HL-60 (cell line): ENCODE results near the gene GDPD1.

ENCODE experiments used
- DNase-seq, 2 experiments: peaks; one replicate each; pipeline ENCODE4 v3.0.0-alpha.2; 2010 to 2020; ENCODE audit warnings: low read depth in 1 of 2, low spot score in 1 of 2
- H3K27ac ChIP-seq: fragments of 250-450 bp; sonication (Bioruptor Pico); replicated peaks from 2 replicates; pipeline ENCODE4 v1.5.1; 2020; ENCODE audit warnings: mild to moderate bottlenecking, moderate library complexity
- H3K27me3 ChIP-seq: fragments of 250-450 bp; sonication (Bioruptor Pico); 2 replicates; pipeline ENCODE4 v1.5.1; 2021; ENCODE audit warnings: mild to moderate bottlenecking, moderate library complexity; ENCODE audit not compliant: insufficient read depth, poor library complexity, severe bottlenecking
- H3K4me3 ChIP-seq: replicated peaks from 2 replicates; pipeline ENCODE4 v1.5.1; 2011; ENCODE audit warnings: mild to moderate bottlenecking, control low read depth, low read length; ENCODE audit not compliant: insufficient read depth
- CTCF ChIP-seq: IDR thresholded peaks from one replicate; pipeline ENCODE4 v1.5.1; 2011; ENCODE audit warnings: low read length, control low read depth, inconsistent platforms; ENCODE audit not compliant: insufficient read depth
- GABPA ChIP-seq: IDR thresholded peaks from 2 replicates; pipeline ENCODE4 v1.6.1; 2012; ENCODE audit warnings: low read depth
- POLR2AphosphoS5 ChIP-seq: IDR thresholded peaks from 2 replicates; pipeline ENCODE4 v1.6.1; 2012; ENCODE audit warnings: low read depth
- REST ChIP-seq: IDR thresholded peaks from 2 replicates; pipeline ENCODE4 v1.6.1; 2012; ENCODE audit warnings: low read depth; ENCODE audit not compliant: insufficient replicate concordance
- SPI1 ChIP-seq: IDR thresholded peaks from 2 replicates; pipeline ENCODE4 v1.6.1; 2012; ENCODE audit warnings: low read depth, mild to moderate bottlenecking, borderline replicate concordance

The GDPD1 gene

GRCh38 chr17:59267776-59268175 is 47.5 kb downstream of the GDPD1 start:
- TF ChIP-seq GABPA (no peak), SPI1 (no peak), POLR2AphosphoS5 (no peak), REST (no peak), CTCF (no peak)
- DNase-seq = no peak
- Histone ChIP-seq H3K27ac (no peak overlapping the region), H3K27me3 (no peaks in the 10 kb centered on the region), H3K4me3 (no peak overlapping the region)

- Histone ChIP-seq H3K27me3 (no peaks in the 10 kb centered on the region), H3K27ac (no peak overlapping the region), H3K4me3 (no peak overlapping the region)
- TF ChIP-seq POLR2AphosphoS5 (no peak), GABPA (no peak), SPI1 (no peak), REST (no peak), CTCF (no peak)
- DNase-seq = no peak
Measured at GRCh38 chr17:59275618-59276017, 55.3 kb downstream of the GDPD1 start.

- no peak overlapping the region for H3K4me3 ChIP-seq
- no peaks in the 10 kb centered on the region for H3K27me3 ChIP-seq
- H3K27ac ChIP-seq = no peak overlapping the region
- peak in 1 of 2 experiments; percentile 23 for DNase-seq
- TF ChIP-seq REST (no peak), GABPA (no peak), SPI1 (peak; percentile 11; the same call in 1 of the 2 replicates), CTCF (no peak)
Measured at GRCh38 chr17:59277031-59277430, 56.7 kb downstream of the GDPD1 start.
